Right lung (tissue), 5 donors: ENCODE measurements around the gene GHRHR. TPM values are rescaled to one million over a fixed set of nuclear protein-coding genes. Genes with fewer than 3 reads are reported as not detected.

Source experiments
- DNase-seq, 2 donors: peaks; one replicate each; pipeline ENCODE4 v3.0.0-alpha.2; 2013
- polyA plus RNA-seq, 5 donors: library from polyadenylated mRNA; unstranded; fragments of 120-200 nt; gene quantifications; one replicate each; pipeline versions ENCODE4 v1.2.1 to v1.2.3, GENCODE V29; 2013; ENCODE audit warnings: inconsistent platforms in 1 of 5, low replicate concordance in 1 of 5; ENCODE audit not compliant: insufficient read length in 5 of 5, insufficient read depth in 1 of 5

GHRHR gene
- polyA plus RNA-seq, 5 donors: 0.52 TPM; not detected in 4

DNA sequence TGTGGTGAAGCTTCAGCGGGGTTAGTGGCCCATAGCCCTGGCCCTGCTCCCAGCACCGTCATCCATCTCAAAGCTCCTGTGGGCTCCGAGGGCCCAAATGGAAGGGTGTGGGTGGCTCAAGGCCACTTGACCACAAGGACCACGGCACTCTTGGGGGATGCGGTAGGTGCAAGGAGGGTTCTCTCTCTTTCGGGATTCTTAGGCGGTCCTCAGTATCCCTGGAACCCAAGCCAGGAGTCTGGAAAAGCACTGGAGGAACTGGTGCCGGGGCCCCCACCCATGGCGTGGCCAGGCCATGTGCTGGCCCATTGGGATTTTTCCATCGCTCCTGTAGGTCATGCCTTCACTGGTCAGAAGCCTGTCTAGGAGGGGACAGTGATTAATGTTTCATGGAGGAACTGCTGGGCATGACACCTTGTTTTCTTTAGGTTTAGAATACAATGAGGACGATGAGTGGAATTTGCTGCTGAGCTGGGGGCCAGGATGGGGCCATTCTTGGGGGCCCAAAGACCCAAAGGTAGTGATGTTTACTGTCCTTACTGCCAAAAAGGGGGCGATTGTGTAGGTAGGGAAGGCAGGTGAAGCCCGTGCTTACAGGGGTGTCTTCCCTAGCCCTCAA is 35.4 kb upstream of the GHRHR start:
- no peak for DNase-seq

DNA sequence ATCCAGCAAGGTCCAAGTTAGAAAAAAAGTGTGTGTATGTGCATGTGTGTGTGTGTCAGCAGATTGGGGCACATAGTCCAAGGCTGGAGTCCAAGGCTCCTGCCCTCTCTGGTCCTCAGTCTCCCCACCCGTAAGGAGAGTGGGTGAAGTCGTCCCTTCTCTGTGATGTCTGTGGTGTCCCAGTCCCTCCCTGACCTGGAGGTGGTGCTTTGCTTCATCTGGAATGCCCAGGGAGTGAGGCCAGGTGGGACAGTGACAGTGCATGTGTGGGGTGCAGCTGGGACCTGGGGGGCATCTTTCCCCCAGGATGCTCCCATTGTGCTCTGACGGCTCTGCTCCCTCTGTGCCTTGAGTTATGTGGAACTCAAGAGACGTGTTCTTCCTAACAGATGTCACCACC is 34.1 kb upstream of the GHRHR start:
- DNase-seq: no peak

DNA sequence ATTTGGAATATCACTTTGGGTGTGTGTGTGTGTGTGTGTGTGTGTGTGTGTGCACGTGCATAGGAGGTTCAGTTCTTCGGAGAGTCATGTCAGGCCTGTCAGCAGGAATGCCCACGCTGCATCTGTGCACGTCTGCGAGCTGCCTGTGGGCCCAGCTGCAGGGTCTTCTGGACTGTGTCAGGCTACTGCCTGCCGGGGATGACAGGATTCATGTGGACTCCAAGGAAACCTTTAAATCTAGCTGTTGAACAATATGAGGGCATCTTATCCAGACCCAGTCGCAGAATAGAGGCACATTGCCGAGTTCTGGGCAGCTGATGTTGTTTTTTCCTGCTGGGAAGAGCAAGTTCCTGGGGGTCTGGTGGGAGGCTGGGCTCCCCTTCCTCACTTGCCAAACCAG is 33.1 kb upstream of the GHRHR start:
- DNase-seq: no peak

DNA sequence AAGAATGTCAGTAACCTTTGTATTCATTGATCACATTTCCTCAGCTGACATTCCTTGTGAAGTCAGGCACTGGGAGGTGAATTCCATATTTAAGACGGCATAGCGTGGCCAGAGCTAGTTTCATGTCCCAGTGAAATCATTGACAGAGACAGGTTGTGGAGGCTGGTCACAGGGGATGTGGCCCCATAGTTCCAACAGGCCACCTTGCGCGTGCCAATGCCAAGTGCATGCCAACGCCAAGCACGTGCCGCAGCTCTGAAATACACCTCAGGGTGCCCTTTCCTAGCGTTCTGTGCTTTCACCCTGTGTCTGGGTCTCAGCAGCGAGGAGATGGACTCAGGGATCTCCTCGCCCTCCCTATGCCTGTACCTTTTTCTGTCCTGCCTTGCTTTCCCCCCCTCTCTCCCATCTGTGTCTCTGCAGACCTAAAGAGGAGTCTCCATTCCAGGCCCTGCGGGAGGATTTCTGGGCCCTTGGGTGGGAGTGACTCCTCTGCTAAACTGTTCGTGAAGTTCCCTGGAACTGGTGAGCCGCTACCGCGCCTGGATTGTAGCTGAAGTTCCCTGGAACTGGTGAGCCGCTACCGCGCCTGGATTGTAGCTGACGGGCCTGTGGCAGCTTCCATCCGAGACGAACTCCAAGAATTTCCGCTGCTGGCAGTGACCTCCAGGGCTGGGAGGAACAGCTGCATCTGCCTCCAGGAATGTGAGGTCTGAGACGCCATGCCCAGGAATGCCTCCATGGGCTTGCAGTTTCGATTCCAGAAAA is 32.4 kb upstream of the GHRHR start:
- DNase-seq: no peak

DNA sequence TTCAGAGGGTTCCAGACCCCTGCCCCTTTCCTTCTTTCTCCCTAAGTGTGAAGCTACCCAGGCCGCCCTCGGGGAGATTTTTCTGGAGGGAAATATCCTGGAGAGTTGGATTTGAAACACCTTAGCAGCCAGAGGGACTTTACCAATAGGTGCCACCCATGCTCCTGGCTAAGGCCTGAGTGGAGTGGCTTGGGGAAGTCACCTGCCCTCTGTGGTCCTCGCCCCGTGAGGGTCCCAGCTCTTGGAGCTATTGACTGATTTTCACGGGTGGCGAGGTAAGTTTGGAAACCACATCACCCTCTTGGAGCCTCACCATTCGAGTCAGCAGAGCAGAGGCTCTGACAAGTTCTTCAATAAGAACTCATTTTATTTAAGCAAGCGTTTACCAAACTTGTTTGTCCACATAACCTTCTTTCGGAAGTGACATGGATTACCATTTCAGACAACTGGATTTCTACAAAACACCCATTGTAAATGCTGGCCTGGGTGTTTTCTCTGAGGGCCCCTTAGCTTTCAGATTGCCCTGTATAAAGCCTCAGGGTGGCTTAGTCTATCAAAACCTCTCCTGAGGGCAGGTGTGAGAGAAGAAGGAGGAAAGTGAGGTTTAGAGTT is 31.7 kb upstream of the GHRHR start:
- DNase-seq: no peak

DNA sequence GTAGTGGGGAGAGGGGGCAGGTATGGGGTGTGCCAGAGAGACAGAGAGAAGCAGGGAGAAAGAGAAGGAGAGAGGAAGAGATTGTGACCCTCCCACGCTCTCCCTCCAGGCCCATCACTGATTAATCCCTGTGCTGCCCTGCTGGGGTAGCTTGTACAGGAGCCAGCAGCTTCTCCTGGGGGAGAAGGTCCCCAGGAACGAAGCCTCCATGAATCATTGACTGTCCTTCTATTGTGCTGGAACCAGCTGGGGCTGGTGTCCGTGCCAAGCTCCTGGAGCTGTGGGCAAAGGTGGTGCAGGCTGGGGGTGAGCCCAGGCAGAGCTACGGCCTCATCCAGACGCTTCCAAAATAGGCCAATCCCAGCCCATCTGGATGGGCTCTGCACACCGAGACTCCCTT is 31.2 kb upstream of the GHRHR start:
- DNase-seq: no peak

DNA sequence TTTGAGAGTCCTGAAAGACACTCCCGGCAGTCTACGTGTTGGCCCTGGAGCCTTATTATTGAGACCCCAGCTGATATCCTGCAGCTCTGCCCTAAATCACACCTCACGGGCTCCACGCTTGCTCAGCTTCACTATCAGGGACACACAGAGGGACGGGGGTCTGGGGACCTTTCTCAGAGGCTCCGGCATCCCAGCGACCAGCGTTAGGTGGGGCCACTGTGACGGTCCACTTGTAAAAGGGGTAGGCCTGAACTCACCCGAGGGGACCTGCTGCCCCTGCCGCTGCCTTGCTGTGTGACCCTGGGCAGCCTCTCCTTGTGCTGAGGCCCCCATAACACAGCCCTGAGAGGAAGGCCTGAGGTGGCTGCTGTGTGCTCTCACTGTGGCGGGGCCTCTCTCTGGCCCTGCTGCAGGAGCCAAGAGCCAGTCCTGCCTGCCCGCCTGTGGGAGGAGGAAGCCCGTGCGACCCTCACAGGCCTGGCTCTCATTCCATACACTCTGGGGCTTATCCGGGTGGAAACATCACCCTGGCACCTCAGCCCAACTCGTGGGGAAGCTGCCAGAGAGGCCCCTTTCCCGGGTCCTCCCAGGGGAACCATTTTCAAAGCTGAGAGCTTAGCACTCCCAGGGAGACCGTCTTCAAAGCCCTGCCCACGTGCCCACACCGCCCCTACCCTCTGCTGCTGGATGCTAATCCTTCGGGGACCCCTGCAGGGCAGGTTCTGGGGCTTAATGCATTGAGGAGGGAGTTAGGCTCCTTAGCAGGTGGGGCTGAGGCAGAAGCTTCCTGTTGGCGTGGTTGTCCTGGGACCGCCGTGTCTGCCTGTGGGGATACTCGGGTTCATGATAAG is 30.4 kb upstream of the GHRHR start:
- DNase-seq: no peak

DNA sequence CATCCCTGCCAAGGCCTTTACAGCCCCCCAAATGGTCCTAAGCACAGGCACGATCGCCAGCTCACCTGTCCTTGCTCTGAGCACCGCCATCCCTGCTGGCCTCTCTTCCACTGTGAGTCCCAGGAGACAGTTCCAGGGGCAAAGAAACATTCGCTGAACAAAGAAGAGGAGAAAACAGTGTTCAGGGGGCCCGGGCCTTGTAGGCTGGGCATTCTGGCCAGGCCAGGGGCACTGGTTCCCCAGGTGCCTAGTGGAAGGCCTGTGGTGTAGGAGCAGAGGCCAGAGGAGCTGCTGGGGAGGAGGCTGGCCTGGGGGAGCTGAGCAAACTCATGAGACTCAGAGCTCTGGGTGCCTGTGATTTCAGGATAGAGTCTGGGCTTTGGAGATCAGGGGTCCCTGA is 29.5 kb upstream of the GHRHR start:
- DNase-seq: no peak

DNA sequence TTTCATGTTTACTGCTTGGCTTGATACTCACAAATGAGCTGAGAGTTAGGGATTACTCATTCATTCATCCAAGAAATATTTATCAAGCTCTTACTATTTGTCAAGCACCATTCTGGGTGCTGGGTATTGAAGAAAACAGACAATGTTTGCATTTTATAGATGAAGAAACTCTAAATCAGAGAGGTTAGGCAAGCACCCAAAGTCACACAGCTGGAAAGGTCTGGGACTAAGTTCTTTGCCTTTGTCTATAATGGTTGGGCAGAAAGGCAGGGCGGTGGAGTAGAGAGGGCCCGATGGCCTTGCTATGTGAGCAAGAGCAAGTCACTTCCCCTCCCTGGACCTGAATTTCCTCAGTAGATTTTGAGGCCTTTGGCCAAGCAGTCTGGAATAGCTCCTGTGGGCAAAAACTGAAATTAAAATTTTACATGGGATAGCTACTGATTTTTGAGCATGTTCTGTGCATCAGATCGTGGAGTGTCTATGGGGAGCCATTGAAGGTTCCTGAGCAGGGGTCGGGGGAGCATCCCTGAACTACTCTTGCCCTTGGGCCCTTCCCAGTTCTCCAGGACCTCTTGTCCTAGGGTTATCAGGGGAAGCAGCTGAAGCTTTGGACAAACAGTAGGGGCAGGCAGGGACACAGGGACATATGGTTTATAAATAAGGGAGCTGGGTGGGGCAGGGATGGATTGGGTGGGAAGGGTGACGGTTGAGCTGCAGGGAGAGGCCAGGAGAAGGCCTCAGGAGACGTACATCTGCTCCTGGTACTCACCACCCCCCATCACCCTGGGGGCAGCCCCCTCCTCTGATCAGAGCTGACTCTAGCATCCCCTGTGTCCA is 28.8 kb upstream of the GHRHR start:
- no peak for DNase-seq

DNA sequence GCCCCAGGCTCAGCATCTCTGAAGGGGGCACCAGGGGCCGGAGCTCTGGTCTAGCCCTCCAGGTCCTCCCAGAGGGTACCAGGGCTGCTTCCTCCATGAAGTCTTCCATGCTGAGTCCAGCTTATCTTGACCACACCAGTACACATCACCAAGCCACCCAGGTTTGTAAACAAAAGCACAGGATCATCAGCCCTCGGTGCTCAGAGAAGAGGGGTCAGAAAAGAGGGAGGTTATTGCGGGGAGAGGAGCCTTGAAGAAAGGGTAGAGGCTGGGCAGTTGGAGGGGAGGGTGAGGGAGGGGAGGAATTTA is 28.2 kb upstream of the GHRHR start:
- DNase-seq: no peak

DNA sequence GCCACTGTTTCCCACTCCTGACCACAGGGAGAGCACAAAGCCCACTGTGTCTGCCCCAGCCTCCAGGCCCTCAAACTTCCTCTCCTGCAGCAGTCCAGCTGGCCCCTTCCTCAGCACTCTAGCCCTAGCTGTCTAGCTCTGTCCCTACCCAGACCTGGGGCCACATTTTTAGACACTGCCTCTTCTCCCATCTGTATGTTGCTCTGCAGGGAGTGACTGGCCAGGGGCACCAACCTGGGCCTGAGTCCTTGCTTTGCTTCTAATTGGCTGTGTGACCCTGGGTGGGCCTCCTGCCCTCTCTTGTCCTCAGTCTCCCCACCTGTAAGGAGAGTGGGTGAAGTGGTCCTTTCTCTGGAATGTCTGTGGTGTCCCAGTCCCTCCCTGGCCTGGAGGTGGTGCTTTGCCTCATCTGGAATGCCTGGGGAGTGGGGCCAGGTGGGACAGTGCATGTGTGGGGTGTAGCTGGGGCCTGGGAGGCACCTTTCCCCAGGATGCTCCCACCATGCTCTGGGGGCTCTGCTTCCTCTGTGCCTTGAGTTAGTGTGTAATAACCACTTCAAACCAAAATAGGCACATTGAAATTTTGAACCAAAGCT is 27.0 kb upstream of the GHRHR start:
- DNase-seq: no peak

DNA sequence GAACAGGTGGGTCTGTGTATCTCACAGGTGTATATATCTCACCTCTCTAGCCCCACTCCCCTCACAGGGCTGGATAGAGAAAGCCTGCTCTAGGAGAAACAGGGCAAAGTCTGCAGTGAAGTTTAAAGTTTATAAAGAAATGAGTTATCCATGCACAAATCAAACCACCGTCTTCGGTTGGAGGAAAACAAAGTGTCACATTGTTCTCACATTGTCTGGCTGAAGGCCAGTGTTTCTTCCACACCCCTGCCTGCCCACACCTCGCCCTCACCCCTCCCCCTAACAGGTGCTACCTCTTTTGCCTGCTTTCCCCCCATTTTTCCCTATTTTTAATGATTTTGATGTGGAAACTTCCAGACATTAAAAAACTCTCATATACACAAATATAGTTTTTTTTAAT is 26.3 kb upstream of the GHRHR start:
- no peak for DNase-seq

DNA sequence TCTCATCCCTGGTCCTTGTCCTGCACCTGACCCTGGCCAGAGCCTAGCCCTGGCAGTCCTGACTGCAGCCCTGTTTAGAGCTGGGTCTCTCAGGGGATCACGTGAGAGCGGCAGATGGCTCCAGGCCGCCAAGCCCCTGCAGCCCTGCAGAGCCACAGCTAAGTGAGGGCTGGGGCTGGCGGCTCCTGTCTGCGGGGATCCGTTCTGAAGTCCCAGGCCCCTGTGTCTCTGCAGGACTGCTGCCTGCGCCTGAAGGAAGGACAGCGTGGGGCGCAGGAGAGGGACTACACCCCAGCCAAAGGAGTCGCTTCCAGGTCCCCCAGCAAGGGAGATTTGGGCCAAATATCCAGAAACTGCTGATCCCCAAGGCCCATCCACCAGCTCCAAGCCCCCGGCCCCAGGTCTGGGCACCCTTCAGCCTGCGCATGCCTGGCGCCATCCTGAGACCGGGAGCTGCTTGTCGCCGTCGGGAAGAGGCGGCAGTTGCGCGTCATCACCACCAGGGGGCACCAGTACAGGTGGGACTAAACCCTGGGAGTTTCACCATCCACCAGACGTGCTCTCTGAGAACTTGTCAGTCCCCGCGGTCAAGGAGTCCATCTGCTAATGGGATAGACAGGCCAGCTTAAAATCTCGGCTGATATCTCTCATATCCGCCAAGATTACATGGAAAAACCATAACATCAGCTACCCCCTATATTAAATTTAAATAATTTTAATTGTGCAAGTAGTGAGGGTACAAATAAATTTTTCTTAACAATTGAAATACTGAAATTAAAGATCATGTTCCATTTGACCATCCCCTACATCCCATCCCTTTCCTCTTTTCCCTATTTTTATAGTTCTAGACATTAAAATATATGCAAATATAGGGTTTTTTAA is 25.1 kb upstream of the GHRHR start:
- DNase-seq: peak; percentile 38 to 51

DNA sequence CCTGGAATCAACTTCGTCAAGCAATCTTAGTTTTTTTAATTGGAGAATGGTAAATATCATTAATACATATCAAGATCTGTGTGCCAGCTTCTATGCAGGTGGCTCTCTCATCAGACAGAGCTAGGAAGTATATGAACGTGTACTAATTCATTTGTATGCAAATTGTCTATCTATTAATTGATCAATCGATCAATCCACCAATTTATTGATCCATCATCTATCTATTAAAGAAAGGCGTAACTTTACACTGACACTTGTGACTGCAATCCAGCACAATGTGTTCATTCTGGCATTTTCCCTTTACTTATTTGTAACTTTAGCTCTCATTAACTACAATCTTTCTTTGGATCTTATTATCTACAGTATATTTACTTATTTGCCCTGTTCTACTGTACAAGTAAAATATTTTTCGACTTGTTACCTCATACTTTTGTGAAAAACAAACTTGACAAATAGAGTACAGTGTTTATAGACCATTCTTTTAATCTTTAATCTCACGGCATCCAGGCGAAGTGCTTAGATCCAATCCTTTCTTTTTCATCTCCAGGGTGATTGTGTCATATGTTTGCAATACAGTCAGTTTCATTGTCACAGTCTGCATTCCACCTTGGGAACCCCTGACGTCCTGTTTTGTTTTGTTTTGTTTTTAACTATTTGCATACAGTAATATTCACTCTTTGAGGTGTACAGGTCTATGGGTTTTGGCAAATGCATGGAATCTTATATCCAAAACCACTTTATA is 22.0 kb upstream of the GHRHR start:
- no peak for DNase-seq

DNA sequence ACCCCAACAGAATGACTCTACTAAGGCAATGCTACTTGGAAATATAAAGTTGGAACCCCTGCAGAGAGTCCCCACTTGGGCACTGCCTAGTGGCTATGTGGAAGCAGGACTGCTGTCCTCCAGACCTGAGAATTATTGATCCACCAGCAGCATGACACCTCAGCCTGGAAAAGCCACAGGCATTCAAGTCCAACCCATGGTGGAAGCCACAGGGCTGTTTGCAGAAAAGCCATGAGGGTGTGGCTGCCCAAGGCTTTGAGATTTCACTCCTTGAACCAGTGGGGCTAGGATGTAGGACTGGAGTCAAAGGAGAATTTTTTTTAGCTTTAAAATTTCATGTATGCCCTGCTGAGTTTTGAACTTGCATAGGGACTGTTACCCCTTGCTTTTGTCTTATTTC is 13.6 kb upstream of the GHRHR start:
- DNase-seq: no peak

DNA sequence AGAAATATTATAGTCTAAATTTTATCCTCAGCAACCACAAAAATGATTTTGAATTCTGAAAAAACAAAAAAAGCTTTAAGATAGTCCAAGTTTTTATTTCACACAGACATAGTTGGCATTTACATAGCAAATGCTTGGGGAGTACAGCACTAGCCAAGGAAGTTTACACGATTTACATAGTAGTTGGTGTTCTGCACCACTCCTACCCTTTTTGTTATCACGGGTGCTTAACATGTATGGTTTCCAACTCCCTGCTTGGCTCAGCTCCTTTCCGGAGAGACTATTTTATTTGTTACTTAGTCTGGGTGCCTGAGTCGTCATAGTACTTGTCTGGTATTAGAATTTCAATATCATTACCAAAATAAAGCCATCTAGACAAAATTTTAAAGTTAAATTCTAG is 8.8 kb upstream of the GHRHR start:
- no peak for DNase-seq

DNA sequence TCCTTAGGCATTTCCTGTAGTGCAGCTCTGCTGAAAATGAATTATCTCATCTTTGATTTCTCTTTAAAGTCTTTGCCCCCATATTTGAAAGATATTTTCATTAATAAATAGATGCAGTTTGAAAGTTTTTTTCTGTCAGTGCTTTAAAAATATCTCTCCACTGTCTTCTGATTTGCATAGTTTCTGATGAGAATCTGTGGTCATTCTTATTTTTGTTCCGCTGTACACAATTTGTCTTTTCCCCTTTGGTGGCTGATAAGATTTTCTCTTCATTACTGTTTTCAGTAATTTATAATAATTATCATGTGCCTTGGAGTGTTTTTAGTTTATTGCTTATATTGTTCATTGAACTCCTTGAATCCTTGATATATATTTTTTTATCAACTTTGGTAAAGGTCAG is 7.0 kb upstream of the GHRHR start:
- no peak for DNase-seq

DNA sequence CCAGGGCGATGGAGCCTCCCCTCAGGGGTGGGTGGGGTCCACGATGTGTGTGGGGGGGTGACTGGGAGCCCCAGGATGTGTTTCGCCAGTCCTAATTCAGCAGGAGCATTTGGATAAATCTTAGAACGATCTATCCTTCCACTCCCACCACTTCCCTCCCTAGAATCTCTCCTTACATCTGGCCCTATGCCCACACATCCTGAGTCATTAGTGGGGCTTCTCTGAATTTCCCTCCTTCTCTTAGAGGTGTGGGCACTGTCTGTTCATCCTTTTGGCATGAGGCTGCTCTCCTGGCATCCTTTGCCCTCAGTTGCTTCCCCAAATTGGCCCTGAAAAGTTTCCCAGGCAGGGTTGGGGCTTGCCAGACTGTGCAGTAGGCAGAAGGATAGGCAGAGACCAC is 1.6 kb downstream of the GHRHR start:
- no peak for DNase-seq

DNA sequence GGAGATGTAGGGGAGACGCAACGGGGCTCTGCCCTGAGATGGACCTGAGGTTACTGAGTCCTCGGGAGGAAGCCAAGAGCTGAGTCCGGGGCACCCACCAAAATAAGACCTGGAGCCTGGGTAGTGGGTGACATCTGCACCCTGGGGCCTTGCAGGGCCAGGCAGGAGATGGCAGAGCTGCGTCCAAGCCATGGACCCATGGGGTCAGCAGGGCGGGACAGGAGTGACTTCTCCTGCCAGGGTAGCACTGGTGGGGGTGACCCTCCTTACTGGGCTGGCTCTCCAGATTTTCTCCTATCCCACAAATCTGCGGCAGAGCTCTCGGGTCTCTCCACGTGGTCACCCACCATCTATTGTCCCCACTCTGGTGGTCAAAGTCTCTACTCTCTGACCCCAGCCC is 2.1 kb downstream of the GHRHR start:
- DNase-seq: no peak

DNA sequence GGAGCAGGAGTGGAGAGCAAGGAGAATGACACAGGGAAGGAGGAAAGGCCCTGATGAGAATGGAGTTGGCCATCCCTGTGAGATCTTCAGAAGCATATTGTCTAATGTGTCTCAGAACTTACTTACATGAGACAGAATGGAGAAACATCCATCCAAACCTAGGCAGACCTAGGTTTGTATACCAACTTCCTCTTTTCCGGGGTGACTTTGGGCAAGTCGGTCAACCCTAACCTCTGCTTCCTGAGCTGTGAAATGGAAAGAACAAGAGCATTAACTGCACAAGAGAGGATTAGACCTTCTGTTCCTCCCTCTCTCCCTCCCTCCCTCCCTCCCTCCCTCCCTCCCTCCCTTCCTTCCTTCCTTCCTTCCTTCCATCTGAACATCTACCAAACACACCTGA is 4.5 kb downstream of the GHRHR start:
- DNase-seq: no peak
